NOMO-1 (cell line): ENCODE results near the gene GPR108.

Source experiments
- DNase-seq, 2 experiments: peaks; one replicate each; lab custom pipeline; 2025; ENCODE audit not compliant: unreplicated experiment in 2 of 2; lab: John Stamatoyannopoulos, UW

Gene GPR108

GRCh38 chr19:6737873-6738786, 750 bp upstream of the GPR108 start:
- peak; percentile 83 to 88 for DNase-seq

- no peak for DNase-seq
These were observed 480 bp downstream of the GPR108 start for GRCh38 chr19:6736917-6737283.

GRCh38 chr19:6736169-6736916, 1.0 kb downstream of the GPR108 start:
- peak; percentile 89 to 91 for DNase-seq

GRCh38 chr19:6735181-6735911, 2.0 kb downstream of the GPR108 start:
- DNase-seq: no peak

- DNase-seq: no peak
These were observed 3.2 kb downstream of the GPR108 start for GRCh38 chr19:6734096-6734696.

GRCh38 chr19:6733338-6734095, 3.9 kb downstream of the GPR108 start:
- DNase-seq: no peak

GRCh38 chr19:6732803-6733337, 4.5 kb downstream of the GPR108 start:
- DNase-seq: no peak

- DNase-seq: no peak
These were observed 5.6 kb downstream of the GPR108 start for GRCh38 chr19:6731822-6732221.

GRCh38 chr19:6730941-6731670, 6.3 kb downstream of the GPR108 start:
- no peak for DNase-seq

- peak in 1 of 2 experiments; percentile 40 for DNase-seq
These were observed 7.1 kb downstream of the GPR108 start for GRCh38 chr19:6730153-6730804.

GRCh38 chr19:6729573-6730152, 7.7 kb downstream of the GPR108 start:
- no peak for DNase-seq

- peak; percentile 75 to 88 for DNase-seq
These were observed 9.0 kb downstream of the GPR108 start for GRCh38 chr19:6728346-6728745.

- no peak for DNase-seq
These were observed 11.7 kb downstream of the GPR108 start for GRCh38 chr19:6725513-6726231.

GRCh38 chr19:6724631-6725492, 12.5 kb downstream of the GPR108 start:
- no peak for DNase-seq

- DNase-seq: peak; percentile 49 to 56
These were observed 13.6 kb downstream of the GPR108 start for GRCh38 chr19:6723738-6724137.

GRCh38 chr19:6723108-6723618, 14.2 kb downstream of the GPR108 start:
- DNase-seq: no peak
